ENCODE measurements around the gene MAN2B1. TPM values are rescaled to one million over a fixed set of nuclear protein-coding genes. Genes with fewer than 3 reads are reported as not detected.

Gene MAN2B1
- total RNA-seq, 2 experiments from 2014 or later: 95.9 to 109 TPM

DNA sequence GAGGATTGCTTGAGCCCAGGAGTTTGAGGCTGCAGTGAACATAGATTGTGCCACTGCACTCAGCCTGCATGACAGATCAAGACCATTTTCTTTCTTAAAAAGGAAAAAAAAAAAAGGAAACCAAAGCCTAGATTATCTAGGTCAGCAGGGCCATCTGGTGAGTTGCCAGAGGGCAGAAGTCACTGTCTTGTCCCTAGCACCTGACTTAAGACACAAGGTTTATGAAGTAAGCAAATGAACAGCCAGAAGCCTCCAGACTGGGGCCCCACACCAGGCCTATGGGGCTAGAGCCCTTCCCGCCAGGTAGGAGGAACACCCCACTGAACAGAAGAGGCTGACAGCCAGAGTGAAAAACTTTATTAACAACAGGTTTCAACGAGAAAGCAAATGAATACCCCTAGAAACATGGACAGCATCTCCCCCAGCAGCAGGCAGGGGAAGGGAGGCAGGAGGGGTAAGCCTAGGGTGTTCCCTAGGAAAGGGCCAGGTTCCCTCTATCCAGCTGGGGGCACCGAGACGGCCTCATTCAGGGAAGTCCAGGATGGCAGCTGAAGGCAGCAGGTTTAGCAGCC is 1.3 kb upstream of the MAN2B1 start:
- TF ChIP-seq, protein P1, sequence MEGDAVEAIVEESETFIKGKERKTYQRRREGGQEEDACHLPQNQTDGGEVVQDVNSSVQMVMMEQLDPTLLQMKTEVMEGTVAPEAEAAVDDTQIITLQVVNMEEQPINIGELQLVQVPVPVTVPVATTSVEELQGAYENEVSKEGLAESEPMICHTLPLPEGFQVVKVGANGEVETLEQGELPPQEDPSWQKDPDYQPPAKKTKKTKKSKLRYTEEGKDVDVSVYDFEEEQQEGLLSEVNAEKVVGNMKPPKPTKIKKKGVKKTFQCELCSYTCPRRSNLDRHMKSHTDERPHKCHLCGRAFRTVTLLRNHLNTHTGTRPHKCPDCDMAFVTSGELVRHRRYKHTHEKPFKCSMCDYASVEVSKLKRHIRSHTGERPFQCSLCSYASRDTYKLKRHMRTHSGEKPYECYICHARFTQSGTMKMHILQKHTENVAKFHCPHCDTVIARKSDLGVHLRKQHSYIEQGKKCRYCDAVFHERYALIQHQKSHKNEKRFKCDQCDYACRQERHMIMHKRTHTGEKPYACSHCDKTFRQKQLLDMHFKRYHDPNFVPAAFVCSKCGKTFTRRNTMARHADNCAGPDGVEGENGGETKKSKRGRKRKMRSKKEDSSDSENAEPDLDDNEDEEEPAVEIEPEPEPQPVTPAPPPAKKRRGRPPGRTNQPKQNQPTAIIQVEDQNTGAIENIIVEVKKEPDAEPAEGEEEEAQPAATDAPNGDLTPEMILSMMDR (IDR thresholded peaks at IDR 0.05): no peak
- Mint-ChIP-seq H3K27ac (peak overlapping the region; percentile 98), H3K4me1 (ENCODE audit: low read depth) (peaks cover 53% of the 10 kb centered on the region), H3K9me3 (no peaks in the 10 kb centered on the region), H3K36me3 (ENCODE audit: low read depth) (peaks cover 57% of the 10 kb centered on the region), H3K4me3 (peak overlapping the region; percentile 92), H3K27me3 (no peaks in the 10 kb centered on the region)
- H3K4me3 ChIP-seq (ENCODE audit: low read length): no peak overlapping the region
- DNase-seq (no peak), ATAC-seq (ENCODE audit: poor library complexity) (no peak)
- peaks cover 27% of the 10 kb centered on the region for H3K36me3 ChIP-seq (ENCODE audit: insufficient read depth, low read length)
- H3K9me3 ChIP-seq (ENCODE audit: control insufficient read depth in 1 of 2, insufficient read depth in 1 of 2, low read length in 2 of 2): no peaks in the 10 kb centered on the region
- no peaks in the 10 kb centered on the region for H3K27me3 ChIP-seq (ENCODE audit: control insufficient read depth in 1 of 2, insufficient read depth in 2 of 2, low read length in 2 of 2)
- CTCF ChIA-PET: no interaction called here
- POLR2A ChIA-PET: interaction anchor here (0.6 to 1.3 kb wide), 2 partner anchors 29 to 55 kb away, joined by 3 to 6 read pairs; partner anchors contain the start of gene FBXW9
- peaks cover 66% of the 10 kb centered on the region for H3K4me1 ChIP-seq (ENCODE audit: insufficient read depth, low read length)
- intact Hi-C loops (cut with DNase I, micrococcal nuclease): loop anchor here (2.0 to 5.0 kb wide), 6 partner anchors 27 to 746 kb away; partner anchors contain the start of genes JUNB (in 1 of the 2), ZNF490 (in 1 of the 2) and ZNF791 (in 1 of the 2)
- H3K27ac ChIP-seq (ENCODE audit: low read depth in 1 of 2, low read length in 2 of 2): peak overlapping the region in 1 of 2 donors; percentile 99

DNA sequence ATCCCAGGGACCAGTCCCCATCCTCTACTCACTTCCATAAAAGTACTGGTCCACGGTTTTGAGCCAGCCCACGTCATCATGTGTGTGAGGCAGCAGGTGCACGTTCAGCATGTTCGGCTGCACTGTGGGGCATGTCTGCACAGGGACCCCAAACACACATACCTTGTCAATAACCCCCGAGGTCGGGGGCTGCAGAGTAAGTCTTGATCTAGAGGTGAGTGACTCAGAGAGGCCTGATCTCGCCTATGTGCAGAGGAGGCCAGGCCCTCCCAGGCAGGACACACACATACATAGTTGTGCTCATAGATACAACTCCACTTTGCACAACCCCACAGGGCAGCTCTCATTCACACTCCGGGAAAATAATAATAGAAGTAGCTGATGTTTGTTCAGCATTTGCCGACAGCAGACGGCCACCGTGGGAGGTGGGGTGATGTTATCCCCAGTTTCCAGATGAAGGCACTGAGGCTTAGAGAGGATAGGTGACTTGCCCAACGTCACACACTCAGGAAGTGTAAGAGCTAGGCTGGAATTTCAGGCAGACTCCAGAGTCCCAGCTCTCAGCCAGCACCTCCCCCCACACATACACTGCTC is 774 bp downstream of the MAN2B1 start:
- Mint-ChIP-seq H3K9me3 (no peaks in the 10 kb centered on the region), H3K27ac (peak overlapping the region; percentile 98), H3K36me3 (ENCODE audit: low read depth) (peaks cover 55% of the 10 kb centered on the region), H3K4me3 (peak overlapping the region; percentile 92), H3K4me1 (ENCODE audit: low read depth) (peaks cover 48% of the 10 kb centered on the region), H3K27me3 (no peaks in the 10 kb centered on the region)
- peak in 3 of 14 experiments; percentile 26 to 48 (median 43) for DNase-seq
- Histone ChIP-seq H3K27me3 (ENCODE audit: control insufficient read depth in 1 of 2, insufficient read depth in 2 of 2, low read length in 2 of 2) (no peaks in the 10 kb centered on the region), H3K27ac (ENCODE audit: low read depth in 1 of 2, low read length in 2 of 2) (peak overlapping the region; percentile 82 to 85), H3K36me3 (ENCODE audit: insufficient read depth, low read length) (peaks cover 40% of the 10 kb centered on the region), H3K4me3 (ENCODE audit: low read length) (peak overlapping the region; percentile 94), H3K9me3 (ENCODE audit: control insufficient read depth in 1 of 2, insufficient read depth in 1 of 2, low read length in 2 of 2) (no peaks in the 10 kb centered on the region), H3K4me1 (ENCODE audit: insufficient read depth, low read length) (peaks cover 64% of the 10 kb centered on the region)
- ATAC-seq (ENCODE audit: poor library complexity): no peak
- TF ChIP-seq, protein P1 (IDR thresholded peaks at IDR 0.05): no peak
- intact Hi-C loops (cut with DNase I, micrococcal nuclease): loop anchor here (2.0 to 5.0 kb wide), 5 partner anchors 33 to 743 kb away; partner anchors contain the start of genes JUNB (in 1 of the 2), ZNF490 (in 1 of the 2) and ZNF791 (in 1 of the 2)
- ChIA-PET CTCF (interaction anchor here (0.7 to 1.7 kb wide), 3 partner anchors 26 to 300 kb away, joined by 3 to 14 read pairs (median 4); no protein-coding TSS in a partner anchor), POLR2A (interaction anchor here (0.7 to 2.9 kb wide), 8 partner anchors 16 to 126 kb away, joined by 3 to 13 read pairs (median 5); partner anchors contain the start of genes DHPS, JUNB, TRIR and ZNF490)

DNA sequence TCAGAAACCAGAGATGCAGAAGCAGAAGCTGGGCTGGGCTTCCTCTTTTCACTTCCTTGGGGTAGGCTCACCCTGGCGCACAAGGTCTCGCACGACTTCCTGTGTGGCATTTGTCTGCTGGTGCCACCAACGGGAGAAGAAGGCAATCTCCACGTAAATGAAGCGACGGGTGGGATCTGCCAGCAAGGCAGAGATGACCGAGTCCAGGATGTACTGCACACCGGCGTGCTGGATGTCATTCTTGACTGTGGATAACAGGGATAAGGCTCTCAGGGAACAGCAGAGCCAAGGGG is 1.3 kb downstream of the MAN2B1 start:
- Mint-ChIP-seq H3K36me3 (ENCODE audit: low read depth) (peaks cover 60% of the 10 kb centered on the region), H3K4me1 (ENCODE audit: low read depth) (peaks cover 48% of the 10 kb centered on the region), H3K27me3 (no peaks in the 10 kb centered on the region), H3K9me3 (no peaks in the 10 kb centered on the region), H3K27ac (peak overlapping the region; percentile 98), H3K4me3 (peak overlapping the region; percentile 92)
- peaks cover 46% of the 10 kb centered on the region for H3K36me3 ChIP-seq (ENCODE audit: insufficient read depth, low read length)
- no peaks in the 10 kb centered on the region for H3K27me3 ChIP-seq (ENCODE audit: control insufficient read depth in 1 of 2, insufficient read depth in 2 of 2, low read length in 2 of 2)
- POLR2A ChIA-PET: interaction anchor here (0.7 to 2.9 kb wide), 4 partner anchors 16 to 54 kb away, joined by 4 to 13 read pairs (median 12); partner anchors contain the start of genes DHPS, ZNF490 and ZNF791
- peaks cover 58% of the 10 kb centered on the region for H3K4me1 ChIP-seq (ENCODE audit: insufficient read depth, low read length)
- peak; percentile 47 for ATAC-seq (ENCODE audit: poor library complexity)
- DNase-seq: peak; percentile 35 to 83 (median 58)
- CTCF ChIA-PET: interaction anchor here (1.7 kb wide), 1 partner anchor 25 kb away, joined by 14 read pairs; no protein-coding TSS in a partner anchor
- intact Hi-C loops (cut with DNase I, micrococcal nuclease): loop anchor here (5.0 kb wide), 4 partner anchors 33 to 743 kb away; partner anchors contain the start of gene JUNB (in 1 of the 2)
- peak overlapping the region; percentile 39 to 85 for H3K27ac ChIP-seq (ENCODE audit: low read depth in 1 of 2, low read length in 2 of 2)
- peak overlapping the region; percentile 94 for H3K4me3 ChIP-seq (ENCODE audit: low read length)
- TF ChIP-seq, protein P1 (IDR thresholded peaks at IDR 0.05): no peak
- H3K9me3 ChIP-seq (ENCODE audit: control insufficient read depth in 1 of 2, insufficient read depth in 1 of 2, low read length in 2 of 2): no peaks in the 10 kb centered on the region

Data from CD4-positive, alpha-beta T cell (primary cell).